GM03348 (cell line): ENCODE results near the gene ENPP6.

Experiments used
- DNase-seq: peaks from one replicate; pipeline ENCODE4 v3.0.0; 2012; ENCODE audit warnings: low spot score

Gene ENPP6

DNA sequence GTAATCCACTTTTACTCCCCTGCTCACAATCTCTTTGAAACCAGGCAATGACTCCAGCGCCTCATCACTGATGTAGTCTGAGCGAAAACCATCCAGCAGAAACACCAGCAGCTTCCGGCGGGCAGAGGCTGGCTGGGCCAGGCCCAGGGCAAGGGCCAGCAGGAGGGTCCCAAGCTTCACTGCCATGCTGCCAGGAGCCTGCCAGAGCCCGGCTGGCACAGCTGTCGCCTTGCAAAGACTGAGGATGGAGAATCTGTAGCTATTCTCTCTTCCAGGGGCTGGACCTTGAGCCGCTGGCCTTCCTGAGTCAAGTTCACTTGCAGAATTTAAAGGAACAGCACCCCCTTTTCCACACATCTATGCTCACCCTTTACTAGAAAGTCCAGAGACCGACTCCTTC is at the start of gene ENPP6:
TSS of gene ENPP6 (minus strand) at position 240 of the 400 bp plus-strand sequence. CDS start at position 186, 54 bp downstream.
- no peak for DNase-seq

DNA sequence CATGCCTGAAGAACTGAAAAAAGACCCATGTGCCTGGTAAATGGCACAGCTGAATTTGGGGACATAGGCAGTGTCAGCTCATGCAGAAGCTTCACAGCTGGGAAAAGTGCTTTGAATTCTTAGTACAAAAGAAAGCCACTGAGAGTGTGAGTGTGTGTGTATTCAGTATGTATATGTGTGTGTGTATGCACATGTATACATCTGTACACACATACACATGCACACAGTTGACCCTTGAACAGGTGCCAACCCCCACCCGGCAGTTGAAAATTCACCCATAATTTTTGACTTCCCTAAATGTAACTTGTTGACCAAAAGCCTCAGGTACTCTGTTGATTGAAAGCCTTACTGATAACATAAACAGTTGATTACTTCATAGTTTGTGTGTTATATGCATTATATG is 49.5 kb upstream of the ENPP6 start:
- DNase-seq, result no peak

DNA sequence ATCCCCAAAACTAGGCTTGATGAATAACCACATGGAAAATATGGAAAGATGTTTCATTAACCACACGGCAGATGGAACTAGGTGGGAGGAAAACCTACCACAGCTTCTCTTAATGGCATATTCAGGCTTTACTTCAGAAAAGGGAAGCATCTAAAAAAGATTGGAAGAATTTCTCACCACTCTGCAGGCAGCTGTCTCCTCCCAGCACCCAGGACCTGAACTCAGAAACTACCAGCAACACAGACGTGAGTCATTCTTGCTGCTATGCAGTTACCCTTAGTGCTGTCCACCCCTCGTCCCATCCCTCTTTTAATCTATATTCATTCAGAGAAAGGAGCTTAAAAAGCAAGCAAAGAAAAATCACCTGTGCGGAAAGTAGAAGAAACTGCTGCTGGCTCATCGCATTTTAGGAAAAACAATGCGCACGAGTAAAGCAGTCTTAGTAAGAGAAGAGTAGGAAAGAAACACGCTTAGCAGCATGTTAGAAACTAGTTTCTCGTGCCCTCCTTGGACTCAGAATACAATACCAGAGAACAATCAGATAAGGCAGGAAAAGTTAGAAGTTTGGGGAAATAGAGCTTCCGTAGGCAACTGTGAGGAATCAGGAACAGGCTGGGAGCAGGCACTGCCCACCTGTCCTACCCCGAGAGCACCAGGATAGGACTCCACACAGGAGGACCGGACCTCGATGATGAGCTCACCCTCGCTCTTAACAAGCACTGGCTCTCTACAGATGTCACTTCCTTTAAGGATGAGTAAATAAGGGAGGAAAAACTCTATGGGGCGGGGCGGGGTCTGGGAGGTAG is 48.1 kb upstream of the ENPP6 start:
- DNase-seq, result peak; percentile 47

DNA sequence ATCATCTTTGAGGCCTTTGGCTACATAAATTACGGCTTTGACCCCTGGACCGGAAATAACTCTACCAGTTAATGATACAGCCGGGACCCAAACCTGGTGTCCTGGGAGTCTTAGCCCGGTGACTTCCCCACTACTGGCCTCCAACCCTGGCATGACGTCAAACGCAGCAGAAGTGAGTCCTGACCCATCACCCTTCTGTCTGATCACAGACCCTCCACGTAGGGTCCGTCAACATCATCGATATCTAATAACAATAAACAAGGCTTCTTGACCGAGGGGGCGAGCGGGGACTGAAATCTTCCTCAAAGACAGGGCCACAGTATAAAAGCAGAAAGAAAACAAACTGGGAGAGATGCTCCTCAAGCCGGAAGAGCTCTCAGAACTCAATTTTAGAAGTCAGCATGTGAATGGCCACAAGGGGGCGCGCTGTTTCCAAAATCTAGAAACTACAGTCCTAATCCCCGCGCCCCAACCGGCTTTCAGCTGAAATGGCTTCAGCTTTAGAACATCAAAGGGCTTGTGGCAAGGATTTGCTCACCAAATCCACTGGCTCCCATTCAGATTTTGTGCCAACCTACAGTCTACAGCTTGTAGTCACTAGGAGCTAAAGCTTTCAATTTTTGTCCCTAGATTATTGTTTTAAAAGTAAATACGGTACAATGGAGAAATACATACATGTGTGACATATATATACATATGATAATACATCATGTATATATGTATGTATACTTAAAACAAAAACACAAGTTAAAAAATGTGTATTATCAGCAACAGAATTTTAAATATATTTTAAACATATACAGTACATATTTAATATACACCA is 46.4 kb upstream of the ENPP6 start:
- peak; percentile 87 for DNase-seq

DNA sequence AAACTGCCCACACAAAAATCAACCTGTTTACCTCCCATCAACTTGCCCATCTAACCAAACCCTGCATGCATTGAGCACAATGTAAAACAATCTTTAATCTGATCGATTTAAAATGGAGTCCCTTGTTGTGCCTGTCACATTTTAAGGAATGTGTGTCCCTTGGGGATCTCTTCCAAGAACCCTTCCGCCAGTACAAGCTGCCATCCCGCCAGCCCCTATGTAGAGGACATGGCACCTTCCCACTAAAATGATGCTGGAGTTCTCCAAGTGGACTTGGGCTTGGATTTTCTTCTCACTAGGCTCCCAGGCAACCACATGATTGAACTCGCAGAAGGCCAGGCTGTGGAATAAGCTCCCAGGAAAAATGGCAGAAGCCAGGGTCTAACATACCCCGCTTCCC is 45.8 kb upstream of the ENPP6 start:
- DNase-seq, result no peak

DNA sequence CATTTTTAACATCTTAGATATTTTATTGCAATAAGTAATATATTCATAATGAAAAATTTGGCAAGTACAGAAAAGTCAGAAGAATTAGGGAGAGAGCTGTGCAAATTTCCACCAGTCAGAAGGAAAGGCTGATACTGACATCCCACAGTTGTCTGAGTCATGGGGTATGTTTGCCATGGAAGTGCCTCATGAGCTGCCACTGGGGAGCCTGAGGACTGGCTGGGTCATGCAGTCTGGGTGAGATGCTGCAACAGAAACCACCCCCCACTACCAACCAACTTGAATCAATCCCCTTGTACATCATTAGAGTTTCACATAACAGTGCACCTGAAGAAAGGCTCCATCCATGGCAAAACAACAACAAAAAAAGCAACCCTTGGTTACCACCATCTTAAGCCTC is 45.2 kb upstream of the ENPP6 start:
- peak; percentile 36 for DNase-seq

DNA sequence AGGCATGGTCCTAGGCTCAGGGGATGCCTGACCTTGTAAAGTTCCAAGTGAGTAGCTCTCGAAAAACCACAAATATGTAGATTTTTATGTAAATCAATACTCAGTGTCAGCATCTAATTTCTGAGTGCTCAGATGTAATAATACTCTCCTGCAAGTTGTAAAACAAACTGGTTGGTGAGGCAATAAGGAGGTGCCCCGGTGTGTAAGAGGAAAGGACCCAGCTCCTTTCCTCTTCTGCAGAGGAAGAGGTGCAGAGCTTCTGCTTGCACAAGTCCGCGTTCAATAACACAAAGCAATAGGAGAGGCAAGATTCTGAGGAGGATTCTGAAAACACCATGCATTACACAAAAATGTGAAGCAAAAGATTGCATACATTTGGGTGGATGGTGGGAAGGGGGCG is 43.6 kb upstream of the ENPP6 start:
- no peak for DNase-seq

DNA sequence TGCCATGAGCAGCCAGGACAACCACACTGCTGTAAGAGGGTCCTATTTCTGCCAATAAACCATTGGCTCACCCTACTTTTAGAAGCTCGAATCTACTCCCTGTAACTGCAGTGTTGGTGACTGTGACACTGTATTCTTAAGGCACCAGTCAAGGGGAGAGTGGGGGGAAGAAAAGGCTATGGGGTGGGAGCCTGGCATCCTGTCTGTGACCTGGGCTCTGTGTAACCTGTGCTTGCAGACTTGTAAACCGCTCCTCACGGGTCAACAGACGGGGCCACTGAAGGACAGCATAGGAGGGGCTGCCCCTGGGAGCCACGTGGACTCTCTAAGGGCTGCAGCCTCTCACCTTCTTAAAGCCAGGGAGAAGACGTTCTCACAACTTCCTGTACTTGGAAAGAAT is 42.2 kb upstream of the ENPP6 start:
- DNase-seq, result no peak

DNA sequence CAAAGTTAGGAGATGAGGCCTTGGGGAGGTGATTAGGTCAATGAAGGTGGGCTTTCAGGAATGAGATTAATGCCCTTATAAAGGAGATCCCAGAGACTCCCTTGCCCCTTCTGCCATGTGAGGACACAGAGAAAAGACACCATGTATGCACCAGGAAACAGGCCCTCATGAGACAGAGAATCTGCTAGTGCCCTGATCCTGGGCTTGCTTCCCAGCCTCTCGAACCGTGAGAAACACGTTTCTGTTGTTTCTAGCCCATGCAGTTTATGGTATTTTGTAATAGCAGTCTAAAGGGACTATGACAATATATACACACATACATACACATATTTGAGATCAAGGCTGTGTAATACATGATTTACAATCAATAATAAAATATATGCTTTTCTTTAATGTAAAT is 41.4 kb upstream of the ENPP6 start:
- DNase-seq, result no peak

DNA sequence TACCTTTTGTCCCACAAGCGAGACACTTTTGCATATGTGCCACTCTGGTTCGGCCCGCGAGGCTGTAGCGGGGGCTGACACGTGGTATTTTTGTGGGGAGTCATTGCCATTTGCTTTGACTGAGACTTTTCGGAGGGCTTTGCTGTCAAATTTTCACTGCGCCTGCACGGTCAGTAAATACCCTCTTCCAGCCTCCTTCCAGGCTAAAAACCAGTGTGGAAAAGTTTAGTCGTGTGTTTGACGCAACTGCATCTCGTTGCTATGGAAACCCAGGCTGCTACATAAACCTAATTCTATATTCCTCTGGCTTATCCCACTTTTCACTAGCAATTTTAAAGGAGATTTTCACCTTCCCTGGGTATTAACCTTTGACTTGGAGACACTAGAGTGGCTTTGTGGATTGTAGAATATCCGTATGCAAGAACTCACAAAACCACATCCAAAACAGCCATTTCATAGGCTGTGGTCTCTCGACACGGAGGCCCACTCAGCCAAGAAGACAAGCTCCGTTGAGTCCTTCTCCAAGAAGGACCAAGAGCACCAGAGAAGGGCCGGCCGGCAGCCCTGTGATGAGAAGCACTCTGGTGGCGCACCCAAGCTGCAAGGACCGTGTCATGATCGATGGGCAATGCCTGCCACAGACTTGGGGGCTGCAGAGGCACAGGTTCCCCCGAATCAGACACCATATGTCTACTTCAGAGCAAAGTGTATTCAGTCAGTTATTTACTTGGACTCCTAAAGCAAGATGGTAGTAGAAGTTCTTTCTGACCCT is 38.4 kb upstream of the ENPP6 start:
- DNase-seq, result no peak

DNA sequence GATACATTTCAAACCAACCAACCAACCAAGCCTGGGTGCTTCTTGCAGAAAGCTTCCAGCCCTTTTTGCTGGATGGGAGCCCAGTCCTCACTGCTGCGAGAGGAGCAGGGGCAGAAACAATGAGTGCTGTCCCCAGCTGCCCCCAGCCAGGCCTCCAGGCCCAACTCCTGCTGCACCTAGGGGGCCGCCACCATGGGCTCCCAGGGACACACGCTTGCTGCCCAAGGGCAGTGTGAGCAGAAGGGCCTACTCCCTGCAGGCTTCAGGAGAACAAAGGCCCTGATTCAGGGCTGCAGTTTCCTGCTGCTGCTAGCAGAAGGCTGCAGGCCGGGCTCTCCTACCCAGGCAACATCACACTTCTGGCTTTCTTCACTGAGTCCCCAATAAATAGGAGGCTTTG is 37.7 kb upstream of the ENPP6 start:
- DNase-seq, result no peak

DNA sequence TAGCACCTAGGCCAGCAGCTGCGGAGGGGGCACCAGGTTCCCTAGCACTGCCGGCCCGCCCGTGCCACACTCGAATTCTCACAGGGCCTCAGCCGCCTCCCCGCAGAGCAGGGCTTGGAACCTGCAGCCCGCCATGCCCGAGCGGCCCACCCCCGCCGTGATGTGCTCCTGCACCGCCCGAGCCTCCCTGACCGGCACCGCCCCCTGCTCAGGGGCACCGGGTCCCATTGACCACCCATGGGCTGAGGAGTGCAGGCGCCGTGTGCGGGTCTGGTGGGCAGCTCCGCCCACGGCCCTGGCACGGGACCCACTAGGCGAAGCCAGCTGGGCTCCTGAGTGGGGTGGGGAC is 35.4 kb upstream of the ENPP6 start:
- no peak for DNase-seq

DNA sequence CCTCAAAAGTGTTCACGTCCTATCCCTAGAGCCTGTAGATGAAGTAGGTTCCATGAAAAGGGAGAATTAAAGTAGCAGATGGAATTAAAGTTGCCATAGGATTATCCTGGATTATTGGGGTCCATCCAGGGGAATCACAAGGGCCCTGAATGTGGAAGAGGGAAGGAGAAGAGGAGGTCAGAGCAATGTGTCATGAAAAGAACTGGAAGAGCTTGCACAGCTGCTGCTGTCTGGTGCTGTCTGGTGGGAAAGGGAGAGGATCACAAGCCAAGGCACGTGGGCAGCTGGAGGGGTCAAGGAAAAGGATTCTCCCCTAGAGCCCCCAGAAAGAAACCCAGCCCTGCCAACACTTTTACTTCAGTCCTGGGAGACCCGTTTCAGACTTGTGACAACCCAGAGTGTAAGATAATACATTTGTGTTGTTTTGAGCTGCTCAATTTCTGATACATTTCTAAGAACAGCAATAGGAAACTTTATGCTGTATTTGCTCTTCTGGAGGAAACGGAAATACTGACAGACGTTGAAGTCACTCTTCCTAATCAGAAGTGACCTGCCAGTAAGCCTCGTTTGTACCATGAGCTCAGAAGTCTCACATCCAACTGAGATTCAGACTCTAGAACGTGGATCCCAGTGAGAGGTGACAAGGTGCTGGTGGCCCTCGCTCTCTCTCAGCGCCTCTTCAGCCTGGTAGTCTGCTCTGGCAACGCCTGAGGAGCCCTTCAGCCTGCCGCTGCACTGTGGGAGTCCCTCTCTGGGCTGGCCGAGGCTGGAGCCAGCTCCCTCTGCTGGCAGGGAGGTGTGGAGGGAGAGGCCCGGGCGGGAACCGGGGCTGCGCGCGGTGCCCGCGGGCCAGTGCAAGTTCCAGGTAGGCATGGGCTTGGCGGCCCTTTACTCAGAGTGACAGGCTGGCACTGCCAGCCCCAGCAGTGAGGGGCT is 34.7 kb upstream of the ENPP6 start:
- no peak for DNase-seq

DNA sequence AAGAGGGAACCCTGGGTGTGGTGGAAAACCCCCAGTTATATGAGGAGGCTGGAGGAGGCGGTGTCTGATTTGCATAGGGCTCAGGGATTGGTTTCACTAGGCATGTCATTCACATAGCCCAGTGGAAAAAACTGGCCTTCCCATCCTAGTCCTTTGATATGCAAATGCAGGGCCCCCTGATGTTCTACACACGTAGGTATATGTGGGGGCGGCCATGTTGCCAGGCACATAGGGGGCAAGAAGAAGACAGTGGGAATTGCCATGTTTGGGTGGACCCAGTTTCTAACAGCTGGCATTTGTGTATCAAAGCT is 34.0 kb upstream of the ENPP6 start:
- DNase-seq, result no peak

DNA sequence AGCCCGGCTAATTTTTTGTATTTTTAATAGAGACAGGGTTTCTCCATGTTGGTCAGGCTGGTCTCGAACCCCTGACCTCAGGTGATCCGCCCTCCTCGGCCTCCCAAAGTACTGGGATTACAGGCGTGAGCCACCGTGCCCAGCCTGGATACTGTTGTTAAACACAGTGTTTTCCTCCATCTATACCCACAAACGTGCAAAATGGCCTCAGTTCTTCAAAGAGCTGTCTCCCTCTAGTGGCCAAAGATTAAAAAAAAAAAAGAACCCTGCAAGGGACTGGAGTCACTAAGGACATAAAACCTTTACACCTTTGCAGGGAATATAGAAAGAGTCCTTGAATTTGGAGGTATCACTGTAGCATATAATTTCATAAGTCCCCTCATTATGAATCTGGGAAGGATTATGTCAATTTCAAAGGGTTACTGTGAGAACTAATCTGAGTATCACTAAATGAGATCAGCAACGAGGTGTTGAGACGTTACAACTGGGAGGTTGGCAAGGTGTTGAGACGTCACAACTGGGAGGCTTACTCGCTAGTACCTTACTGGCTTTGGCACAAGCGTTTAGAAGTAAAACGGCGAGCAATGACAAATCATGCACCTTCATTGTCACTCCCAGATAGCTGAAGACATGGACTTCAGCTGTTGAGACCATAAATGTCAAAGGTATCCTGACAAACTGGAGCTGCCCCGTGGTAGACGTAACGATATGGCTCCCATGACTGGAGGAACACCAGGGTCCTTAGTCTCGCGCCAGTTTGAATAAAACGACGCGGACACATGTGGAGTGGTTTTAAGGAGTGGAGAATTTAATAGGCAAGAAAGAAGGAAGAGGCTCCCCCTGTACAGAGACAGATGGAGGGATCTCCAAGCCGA is 33.4 kb upstream of the ENPP6 start:
- peak; percentile 62 for DNase-seq

DNA sequence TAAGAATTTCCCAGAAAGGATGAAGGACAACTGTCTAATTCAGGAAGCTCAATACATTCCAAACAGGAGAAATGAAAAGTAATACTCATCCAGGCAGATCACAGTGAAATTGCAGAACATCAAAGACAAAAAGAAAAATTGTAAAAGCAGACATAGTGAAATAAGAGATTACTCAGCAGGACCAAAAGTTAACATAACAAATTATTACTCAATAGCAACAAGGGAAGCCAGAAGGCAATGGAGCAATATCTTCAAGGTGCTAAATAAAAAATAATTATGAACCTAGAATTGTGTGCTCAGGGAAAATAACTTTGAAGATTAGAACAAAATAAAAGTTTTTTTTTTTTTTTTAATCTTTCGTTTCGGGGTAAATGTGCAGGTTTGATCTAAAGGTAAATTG is 30.5 kb upstream of the ENPP6 start:
- DNase-seq, result no peak

DNA sequence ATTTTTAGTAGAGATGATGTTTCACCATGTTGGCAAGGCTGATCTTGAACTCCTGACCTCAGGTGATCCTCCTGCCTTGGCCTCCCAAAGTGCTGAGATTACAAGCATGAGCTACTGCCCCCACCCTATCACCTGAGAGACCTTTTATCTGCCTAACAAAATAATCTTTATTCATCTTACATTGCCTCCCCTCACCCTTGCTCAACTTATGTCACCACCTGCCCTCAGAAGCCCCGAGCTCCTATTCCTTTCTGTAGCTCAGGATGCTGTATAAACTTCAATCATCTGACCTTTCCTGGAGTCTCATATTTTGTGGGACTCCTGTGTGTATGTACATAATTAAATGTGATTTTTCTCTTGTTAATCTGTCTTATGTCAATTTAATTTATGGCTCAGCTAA is 29.7 kb upstream of the ENPP6 start:
- no peak for DNase-seq

DNA sequence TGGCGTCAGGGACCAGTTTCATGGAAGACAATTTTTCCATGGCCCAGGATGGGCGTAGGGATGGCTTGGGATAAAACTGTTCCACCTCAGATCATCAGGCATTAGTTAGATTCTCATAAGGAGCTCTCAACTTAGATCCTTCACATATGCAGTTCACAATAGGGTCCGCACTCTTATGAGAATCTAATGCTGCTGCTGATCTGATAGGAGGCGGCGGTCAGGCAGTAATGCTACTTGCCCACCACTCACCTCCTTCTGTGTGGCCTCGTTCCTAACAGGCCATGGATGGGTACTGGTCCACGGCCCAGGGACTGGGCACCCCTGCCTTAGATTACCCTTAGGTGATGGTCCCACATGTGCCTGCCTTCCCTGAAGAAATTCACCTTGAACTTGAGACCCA is 28.8 kb upstream of the ENPP6 start:
- no peak for DNase-seq

DNA sequence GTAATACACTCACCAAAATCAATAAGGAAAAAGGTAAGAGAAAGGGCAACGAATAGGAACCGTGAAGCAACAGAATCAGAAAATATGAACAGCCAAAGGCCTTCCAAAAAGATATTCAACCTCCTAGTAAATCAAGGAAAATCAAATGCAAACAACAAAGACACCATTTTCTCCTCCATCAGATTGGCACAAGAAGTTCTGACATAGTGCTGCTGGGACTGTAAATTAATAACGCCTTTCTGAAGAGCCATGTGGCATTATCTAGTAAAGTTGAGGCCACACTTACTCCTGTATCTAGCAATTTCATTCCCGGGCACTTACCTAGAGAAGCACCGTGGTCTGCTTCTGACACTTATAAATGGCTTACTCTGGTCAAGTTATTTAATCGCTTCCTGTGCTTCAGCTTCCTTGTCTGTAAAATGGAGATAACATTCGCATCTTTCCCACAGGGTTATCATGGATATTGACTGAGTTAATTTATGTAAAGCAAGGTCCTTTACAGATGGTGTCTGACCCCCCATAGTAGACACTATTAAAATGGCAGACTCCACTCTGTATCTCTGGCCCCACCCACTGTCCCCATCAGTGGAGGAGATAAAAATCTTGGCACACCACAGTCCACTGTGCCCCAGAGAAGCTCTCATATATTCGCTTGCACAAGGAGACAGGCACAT is 20.5 kb upstream of the ENPP6 start:
- no peak for DNase-seq

DNA sequence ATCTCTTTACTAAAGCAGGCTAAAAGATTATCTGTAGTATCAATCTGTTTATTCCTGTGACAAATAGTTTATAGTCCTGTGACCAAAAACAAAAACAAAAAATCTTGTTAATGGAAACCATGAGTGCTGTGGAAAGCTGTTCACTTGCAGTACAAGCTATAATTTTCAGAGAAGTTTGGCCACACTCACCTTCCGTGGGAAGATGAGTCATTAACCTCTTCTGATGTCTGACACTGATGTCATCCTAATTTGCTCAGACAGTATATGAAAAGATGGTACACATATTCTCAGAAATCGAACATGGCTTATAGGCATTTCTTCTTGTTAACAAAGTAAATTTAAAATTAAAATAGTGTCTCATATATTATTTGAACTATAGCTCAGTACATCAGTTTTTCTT is 19.9 kb upstream of the ENPP6 start:
- no peak for DNase-seq
